ENCODE data around the gene DPPA3. TPM values are rescaled to one million over a fixed set of nuclear protein-coding genes. Genes with fewer than 3 reads are reported as not detected.
"Not testable (repeated sequence)": the region's sequence is repeated elsewhere in the genome, so short reads cannot be mapped to it uniquely, and the experiment has no call there.

The DPPA3 gene
- total RNA-seq, 2 donors from 2014 or later, result 1.3 to 4.6 TPM

DNA sequence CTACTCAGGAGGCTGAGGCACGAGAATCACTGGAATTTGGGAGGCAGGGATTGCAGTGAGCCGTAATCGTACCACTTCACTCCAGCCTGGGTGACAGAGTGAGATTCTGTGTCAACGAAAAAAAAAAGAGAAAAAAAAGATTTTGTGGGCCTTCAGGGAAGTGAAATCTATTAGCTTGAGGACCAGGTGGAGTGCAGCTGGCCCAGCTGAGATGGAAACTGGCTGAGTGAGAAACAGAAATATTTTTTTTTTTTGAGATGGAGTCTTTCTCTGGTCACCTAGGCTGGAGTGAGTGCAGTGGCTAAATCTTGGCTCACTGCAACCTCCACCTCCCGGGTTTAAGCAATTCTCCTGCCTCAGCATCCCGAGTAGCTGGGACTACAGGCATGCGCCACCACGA, 38.2 kb downstream of the DPPA3 start:
- Mint-ChIP-seq H3K9me3 (peaks cover 28% of the 10 kb centered on the region), H3K27ac (no peak overlapping the region), H3K4me3 (no peak overlapping the region), H3K36me3 (ENCODE audit: low read depth) (peaks cover 2% of the 10 kb centered on the region), H3K27me3 (ENCODE audit: insufficient read depth) (peaks cover 4% of the 10 kb centered on the region), H3K4me1 (peaks cover 3% of the 10 kb centered on the region)
- WGBS, 2 experiments (ENCODE audit: insufficient coverage in 1 of 2, insufficient read length in 1 of 2), result 87 to 95% methylated on average over 8 of the region's 8 CpGs
- H3K9ac ChIP-seq (ENCODE audit: extremely low read depth, low read length, poor library complexity, severe bottlenecking), result no peak overlapping the region
- H3K4me1 ChIP-seq (ENCODE audit: control insufficient read depth, insufficient read depth, low read length), result no peaks in the 10 kb centered on the region
- H3K27ac ChIP-seq (ENCODE audit: low read depth, low read length), result no peak overlapping the region
- no peaks in the 10 kb centered on the region for H3K36me3 ChIP-seq (ENCODE audit: control insufficient read depth, insufficient read depth, low read length)
- H3K9me3 ChIP-seq (ENCODE audit: control insufficient read depth, low read length), result no peaks in the 10 kb centered on the region
- no peak for DNase-seq
- H3K4me3 ChIP-seq (ENCODE audit: low read length), result no peak overlapping the region
- no peak for TF ChIP-seq CTCF (conservative IDR thresholded peaks at IDR 0.05)
- H3K27me3 ChIP-seq (ENCODE audit: control insufficient read depth, insufficient read depth, low read length, poor library complexity, severe bottlenecking), result no peaks in the 10 kb centered on the region

DNA sequence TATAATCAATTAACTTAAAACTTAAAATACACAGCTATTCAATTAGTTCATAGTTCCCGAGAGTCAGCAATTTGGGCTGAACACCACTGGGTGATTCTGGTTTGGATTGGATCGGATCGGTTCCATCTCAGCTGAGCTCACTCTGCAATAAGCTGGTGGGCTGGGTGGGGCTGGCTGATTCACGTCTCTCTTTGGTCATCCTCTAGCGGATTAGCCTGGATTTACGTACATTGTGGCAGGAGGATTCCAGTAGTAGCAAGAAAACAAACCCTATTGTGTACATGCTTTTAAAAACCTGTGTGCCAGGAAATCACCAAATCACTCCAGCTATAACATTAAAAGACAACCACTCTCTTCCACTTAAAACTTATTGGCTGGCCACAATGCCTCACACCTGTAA, 39.1 kb downstream of the DPPA3 start:
- 84 to 93% methylated on average over 4 to 6 of the region's 6 CpGs for WGBS, 2 experiments (ENCODE audit: insufficient coverage in 1 of 2, insufficient read length in 1 of 2)
- H3K9ac ChIP-seq (ENCODE audit: extremely low read depth, low read length, poor library complexity, severe bottlenecking), result no peak overlapping the region
- Mint-ChIP-seq H3K36me3 (ENCODE audit: low read depth) (peaks cover 2% of the 10 kb centered on the region), H3K27ac (no peak overlapping the region), H3K9me3 (peaks cover 26% of the 10 kb centered on the region), H3K4me1 (peaks cover 3% of the 10 kb centered on the region), H3K27me3 (ENCODE audit: insufficient read depth) (peaks cover 4% of the 10 kb centered on the region), H3K4me3 (no peak overlapping the region)
- H3K27me3 ChIP-seq (ENCODE audit: control insufficient read depth, insufficient read depth, low read length, poor library complexity, severe bottlenecking), result no peaks in the 10 kb centered on the region
- TF ChIP-seq CTCF (conservative IDR thresholded peaks at IDR 0.05), result no peak
- H3K4me3 ChIP-seq (ENCODE audit: low read length), result no peak overlapping the region
- no peak for DNase-seq
- no peaks in the 10 kb centered on the region for H3K9me3 ChIP-seq (ENCODE audit: control insufficient read depth, low read length)
- H3K36me3 ChIP-seq (ENCODE audit: control insufficient read depth, insufficient read depth, low read length), result no peaks in the 10 kb centered on the region
- H3K4me1 ChIP-seq (ENCODE audit: control insufficient read depth, insufficient read depth, low read length), result no peaks in the 10 kb centered on the region
- no peak overlapping the region for H3K27ac ChIP-seq (ENCODE audit: low read depth, low read length)

DNA sequence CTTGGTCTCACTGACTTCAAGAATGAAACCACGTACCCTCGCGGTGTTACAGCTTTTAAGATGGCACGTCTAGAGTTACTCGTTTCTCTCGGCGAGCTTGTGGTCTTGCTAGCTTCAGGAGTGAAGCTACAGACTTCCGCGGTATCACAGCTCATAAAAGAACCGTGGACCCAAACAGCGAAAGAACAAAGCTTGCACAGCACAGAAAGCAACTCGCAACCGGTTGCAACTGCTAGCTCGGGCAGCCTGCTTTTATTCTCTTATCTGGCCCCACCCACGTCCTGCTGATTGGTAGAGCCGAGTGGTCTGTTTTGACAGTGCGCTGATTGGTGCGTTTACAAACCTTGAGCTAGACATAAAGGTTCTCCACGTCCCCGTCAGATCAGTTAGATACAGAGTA, 40.2 kb downstream of the DPPA3 start:
- Histone ChIP-seq H3K9me3 (ENCODE audit: control insufficient read depth, low read length) (no peaks in the 10 kb centered on the region), H3K4me3 (ENCODE audit: low read length) (no peak overlapping the region), H3K4me1 (ENCODE audit: control insufficient read depth, insufficient read depth, low read length) (no peaks in the 10 kb centered on the region), H3K36me3 (ENCODE audit: control insufficient read depth, insufficient read depth, low read length) (no peaks in the 10 kb centered on the region), H3K27ac (ENCODE audit: low read depth, low read length) (no peak overlapping the region), H3K27me3 (ENCODE audit: control insufficient read depth, insufficient read depth, low read length, poor library complexity, severe bottlenecking) (no peaks in the 10 kb centered on the region), H3K9ac (ENCODE audit: extremely low read depth, low read length, poor library complexity, severe bottlenecking) (no peak overlapping the region)
- 94 to 97% methylated on average over 17 to 20 of the region's 20 CpGs for WGBS, 2 experiments (ENCODE audit: insufficient coverage in 1 of 2, insufficient read length in 1 of 2)
- Mint-ChIP-seq H3K9me3 (peaks cover 22% of the 10 kb centered on the region), H3K27me3 (ENCODE audit: insufficient read depth) (peaks cover 4% of the 10 kb centered on the region), H3K4me3 (no peak overlapping the region), H3K27ac (no peak overlapping the region), H3K4me1 (peaks cover 3% of the 10 kb centered on the region), H3K36me3 (ENCODE audit: low read depth) (peaks cover 2% of the 10 kb centered on the region)
- no peak for TF ChIP-seq CTCF (conservative IDR thresholded peaks at IDR 0.05)
- no peak for DNase-seq

- not testable (repeated sequence) for DNase-seq; H3K36me3 Mint-ChIP-seq (ENCODE audit: low read depth); H3K36me3 ChIP-seq (ENCODE audit: control insufficient read depth, insufficient read depth, low read length); H3K9ac ChIP-seq (ENCODE audit: extremely low read depth, low read length, poor library complexity, severe bottlenecking); H3K4me3 ChIP-seq (ENCODE audit: low read length); H3K27me3 Mint-ChIP-seq (ENCODE audit: insufficient read depth); H3K4me3 Mint-ChIP-seq; H3K27ac Mint-ChIP-seq; H3K4me1 ChIP-seq (ENCODE audit: control insufficient read depth, insufficient read depth, low read length); H3K27ac ChIP-seq (ENCODE audit: low read depth, low read length); H3K9me3 ChIP-seq (ENCODE audit: control insufficient read depth, low read length); H3K27me3 ChIP-seq (ENCODE audit: control insufficient read depth, insufficient read depth, low read length, poor library complexity, severe bottlenecking); H3K4me1 Mint-ChIP-seq
- peaks cover 18% of the 10 kb centered on the region for H3K9me3 Mint-ChIP-seq
- 97% methylated on average over 16 to 37 of the region's 48 CpGs for WGBS, 2 experiments (ENCODE audit: insufficient coverage in 1 of 2, insufficient read length in 1 of 2)
Measured at GRCh38 chr12:7751941-7752922, 41.0 kb downstream of the DPPA3 start.

DNA sequence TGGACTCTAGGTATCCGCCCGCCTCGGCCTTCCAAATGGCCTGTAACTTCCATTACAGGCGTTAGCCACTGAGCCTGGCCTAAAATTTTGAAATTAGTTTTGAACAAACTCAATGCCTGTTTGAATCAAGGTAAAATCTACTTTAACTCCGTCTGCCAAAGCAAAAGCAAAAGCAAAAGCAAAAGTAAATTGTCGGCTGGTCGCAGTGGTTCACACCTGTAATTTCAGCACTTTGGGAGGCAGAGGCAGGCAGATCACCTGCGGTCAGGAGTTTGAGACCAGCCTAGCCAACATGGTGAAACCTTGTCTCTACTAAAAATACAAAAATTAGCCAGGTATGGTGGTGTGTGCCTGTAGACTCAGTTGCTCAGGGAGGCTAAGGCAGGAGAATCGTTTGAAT, 44.4 kb downstream of the DPPA3 start:
- H3K9me3 Mint-ChIP-seq, result peaks cover 18% of the 10 kb centered on the region
- not testable (repeated sequence) for H3K27me3 Mint-ChIP-seq (ENCODE audit: insufficient read depth); H3K4me3 Mint-ChIP-seq; H3K36me3 ChIP-seq (ENCODE audit: control insufficient read depth, insufficient read depth, low read length); DNase-seq; H3K9ac ChIP-seq (ENCODE audit: extremely low read depth, low read length, poor library complexity, severe bottlenecking); H3K27me3 ChIP-seq (ENCODE audit: control insufficient read depth, insufficient read depth, low read length, poor library complexity, severe bottlenecking); H3K36me3 Mint-ChIP-seq (ENCODE audit: low read depth); H3K9me3 ChIP-seq (ENCODE audit: control insufficient read depth, low read length); H3K27ac ChIP-seq (ENCODE audit: low read depth, low read length); H3K4me1 ChIP-seq (ENCODE audit: control insufficient read depth, insufficient read depth, low read length); H3K27ac Mint-ChIP-seq; H3K4me3 ChIP-seq (ENCODE audit: low read length)
- H3K4me1 Mint-ChIP-seq, result peaks cover 21% of the 10 kb centered on the region
- WGBS, 2 experiments (ENCODE audit: insufficient coverage in 1 of 2, insufficient read length in 1 of 2), result 87 to 95% methylated on average over 9 of the region's 9 CpGs
